SK-N-MC (cell line): ENCODE results near the gene RAB36.

Experiments used
- EZH2 ChIP-seq: fragments of 200-600 bp; sonication (generic); IDR thresholded peaks from one replicate; pipeline ENCODE4 v1.6.1; 2017; ENCODE audit warnings: antibody characterized with exemption
- FOXP2 ChIP-seq: optimal IDR thresholded peaks from 2 replicates; pipeline ENCODE3; 2011; ENCODE audit warnings: mild to moderate bottlenecking, moderate library complexity; ENCODE audit not compliant: insufficient read depth; ENCODE audit errors: extremely low read length, control extremely low read depth
- POLR2AphosphoS5 ChIP-seq: IDR thresholded peaks from 2 replicates; pipeline ENCODE4 v1.6.1; 2012; ENCODE audit warnings: mild to moderate bottlenecking, low read depth, low read length, borderline replicate concordance

DNA sequence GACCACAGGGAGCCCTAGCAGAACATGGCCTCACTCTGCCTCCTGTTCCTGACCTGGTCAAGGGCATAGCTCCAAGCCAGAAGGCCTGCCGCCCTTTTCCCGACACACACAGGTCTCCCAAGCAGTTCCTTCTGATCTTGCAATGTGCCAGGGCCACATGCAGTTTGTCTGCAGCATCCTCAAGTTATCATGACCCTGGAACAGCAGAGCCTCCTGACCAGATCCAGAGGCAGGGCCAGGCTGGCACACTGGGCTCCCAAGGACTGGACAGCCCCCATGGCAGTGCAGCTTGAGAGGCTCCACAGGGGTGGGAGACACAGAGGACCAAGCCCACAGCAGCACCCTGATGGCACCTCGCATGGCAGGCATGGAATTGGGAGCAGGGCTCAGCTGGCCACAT lies 43.8 kb upstream of the RAB36 start:
- TF ChIP-seq EZH2 (no peak), POLR2AphosphoS5 (no peak), FOXP2 (no peak)
